Heart left ventricle (tissue), 13 donors: ENCODE data around the gene TRPM3.

Experiments used
- CTCF ChIP-seq, 12 donors: fragments of 200-600 bp; sonication (generic) in 4 of 12; IDR thresholded peaks; one replicate each; pipeline versions ENCODE4 v1.5.0 to v1.8.0; 2018 to 2022; ENCODE audit warnings: antibody characterized with exemption in 12 of 12, mild to moderate bottlenecking in 5 of 12
- POLR2A ChIP-seq, 2 donors: fragments of 450-650 bp; IDR thresholded peaks; one replicate each; pipeline ENCODE4 v1.6.1; 2017; ENCODE audit warnings: antibody characterized with exemption in 2 of 2, mild to moderate bottlenecking in 2 of 2, moderate library complexity in 2 of 2
- donor health status: ischemic (EF 13 %, LVEDD 7.1; RV severe dilation, severe dysfunction).
- donor health status: DM: no; HTN: yes; CAD: no.
- donor health status: DM: no; HTN: no; CAD: no.
- donor health status: ischemic (EF 25% LVEDD 6.9; RV normal size, moderate dysfunction).
- donor health status: ischemic (EF 25% LVEDD 5.7; RV mildly dilated, moderate dysfunction).
- donor health status: ischemic (EF 35%, LVEDD 5.7; RV mildly dilated, moderate dysfunction).
- donor health status: nonischemic (EF 11% LVEDD 7.7; RV severe dilation, severe dysfunction).
- donor health status: DM: yes; HTN: yes; CAD: no.
- donor health status: PGD.
- donor health status: ischemic (EF 29% LVEDD 5.4; RV normal size, mild dysfunction).
- donor health status: nonischemic (EF 23%, LVEDD 6.1; RV moderate dilation, normal function).

- TF ChIP-seq CTCF (IDR thresholded peaks at IDR 0.05) = no peak
- TF ChIP-seq POLR2A (IDR thresholded peaks at IDR 0.05) = no peak
Observed at GRCh38 chr9:70586476-70586875, 534.9 kb downstream of the TRPM3 start.
